ENCODE results near the gene RIT2. TPM values are rescaled to one million over a fixed set of nuclear protein-coding genes. Genes with fewer than 3 reads are reported as not detected.

The RIT2 gene
- total RNA-seq, 4 donors from 2014 or later, result not detected

GRCh38 chr18:42872838-42873237 is 242.6 kb downstream of the RIT2 start:
- Histone ChIP-seq H3K36me3 (no peaks in the 10 kb centered on the region), H3K27ac (no peak overlapping the region), H3K27me3 (no peaks in the 10 kb centered on the region), H3K4me1 (no peaks in the 10 kb centered on the region), H3K4me3 (no peak overlapping the region), H3K9me3 (no peaks in the 10 kb centered on the region)
- DNase-seq, result no peak
- TF ChIP-seq POLR2A (IDR thresholded peaks at IDR 0.05) (no peak), CTCF (IDR thresholded peaks at IDR 0.05) (no peak)

- Histone ChIP-seq H3K36me3 (no peaks in the 10 kb centered on the region), H3K27ac (no peak overlapping the region), H3K9me3 (no peaks in the 10 kb centered on the region), H3K4me1 (no peaks in the 10 kb centered on the region), H3K27me3 (no peaks in the 10 kb centered on the region), H3K4me3 (no peak overlapping the region)
- DNase-seq, result no peak
- TF ChIP-seq CTCF (IDR thresholded peaks at IDR 0.05) (no peak), POLR2A (IDR thresholded peaks at IDR 0.05) (no peak)
Observed at GRCh38 chr18:42864876-42865275, 250.6 kb downstream of the RIT2 start.

- Histone ChIP-seq H3K27me3 (no peaks in the 10 kb centered on the region), H3K4me1 (no peaks in the 10 kb centered on the region), H3K36me3 (no peaks in the 10 kb centered on the region), H3K9me3 (no peaks in the 10 kb centered on the region), H3K4me3 (no peak overlapping the region), H3K27ac (no peak overlapping the region)
- no peak for TF ChIP-seq CTCF (IDR thresholded peaks at IDR 0.05)
- no peak for TF ChIP-seq POLR2A (IDR thresholded peaks at IDR 0.05)
- no peak for DNase-seq
Observed at GRCh38 chr18:42861271-42861670, 254.2 kb downstream of the RIT2 start.

- no peaks in the 10 kb centered on the region for H3K36me3 ChIP-seq
- H3K4me1 ChIP-seq, result no peaks in the 10 kb centered on the region
- no peak overlapping the region for H3K27ac ChIP-seq
- no peak for TF ChIP-seq CTCF (IDR thresholded peaks at IDR 0.05)
- no peak for TF ChIP-seq POLR2A (IDR thresholded peaks at IDR 0.05)
- H3K27me3 ChIP-seq, result no peaks in the 10 kb centered on the region
- H3K4me3 ChIP-seq, result no peak overlapping the region
- no peak for DNase-seq
- no peaks in the 10 kb centered on the region for H3K9me3 ChIP-seq
Observed at GRCh38 chr18:42860548-42860947, 254.9 kb downstream of the RIT2 start.

- H3K36me3 ChIP-seq, result no peaks in the 10 kb centered on the region
- DNase-seq, result no peak
- H3K4me1 ChIP-seq, result no peaks in the 10 kb centered on the region
- no peak overlapping the region for H3K27ac ChIP-seq
- no peaks in the 10 kb centered on the region for H3K27me3 ChIP-seq
- H3K4me3 ChIP-seq, result no peak overlapping the region
- TF ChIP-seq CTCF (IDR thresholded peaks at IDR 0.05) (no peak), POLR2A (IDR thresholded peaks at IDR 0.05) (no peak)
- no peaks in the 10 kb centered on the region for H3K9me3 ChIP-seq
Observed at GRCh38 chr18:42860011-42860410, 255.5 kb downstream of the RIT2 start.

GRCh38 chr18:42854558-42854957 is 260.9 kb downstream of the RIT2 start:
- DNase-seq, result no peak
- Histone ChIP-seq H3K4me1 (no peaks in the 10 kb centered on the region), H3K36me3 (no peaks in the 10 kb centered on the region), H3K4me3 (no peak overlapping the region), H3K27ac (no peak overlapping the region), H3K27me3 (no peaks in the 10 kb centered on the region), H3K9me3 (no peaks in the 10 kb centered on the region)
- TF ChIP-seq CTCF (IDR thresholded peaks at IDR 0.05), result no peak
- TF ChIP-seq POLR2A (IDR thresholded peaks at IDR 0.05), result no peak

Measured in Peyer's patch (tissue), 4 donors.